Endothelial cell of umbilical vein (primary cell): ENCODE data around the gene ENTPD6.

Experiments
- EZH2 ChIP-seq: IDR thresholded peaks from 2 replicates; pipeline ENCODE4 v1.6.1; 2012; ENCODE audit warnings: borderline replicate concordance, low read depth, mild to moderate bottlenecking, moderate library complexity, low read length, inconsistent platforms; ENCODE audit not compliant: severe bottlenecking
- FOS ChIP-seq: IDR thresholded peaks from 2 replicates; pipeline ENCODE4 v1.6.1; 2011; ENCODE audit warnings: mild to moderate bottlenecking, low read length, moderate library complexity, borderline replicate concordance; ENCODE audit not compliant: insufficient read depth
- JUN ChIP-seq: IDR thresholded peaks from 2 replicates; pipeline ENCODE4 v1.6.1; 2011; ENCODE audit warnings: borderline replicate concordance, low read depth; ENCODE audit not compliant: insufficient read length, insufficient read depth
- POLR2A ChIP-seq: IDR thresholded peaks from 2 replicates; pipeline ENCODE4 v1.6.1; 2012; ENCODE audit warnings: low read depth, mild to moderate bottlenecking, control low read depth, low read length
- POLR2AphosphoS5 ChIP-seq: IDR thresholded peaks from 2 replicates; pipeline ENCODE4 v1.6.1; 2012; ENCODE audit warnings: low read depth, mild to moderate bottlenecking, control low read depth, low read length, moderate library complexity; ENCODE audit not compliant: insufficient read depth
- TF ChIP-seq, protein P1 (sequence below), 2 donors: IDR thresholded peaks; 1 replicate in 1 of 2; 2 replicates in 1 of 2; pipeline ENCODE4 v1.5.1; 2011; ENCODE audit warnings: low read length in 2 of 2, mild to moderate bottlenecking in 2 of 2, moderate library complexity in 2 of 2, control low read depth in 1 of 2, inconsistent platforms in 1 of 2, low read depth in 1 of 2; ENCODE audit not compliant: insufficient read depth in 1 of 2; ENCODE audit errors: extremely low read depth in 1 of 2

DNA sequence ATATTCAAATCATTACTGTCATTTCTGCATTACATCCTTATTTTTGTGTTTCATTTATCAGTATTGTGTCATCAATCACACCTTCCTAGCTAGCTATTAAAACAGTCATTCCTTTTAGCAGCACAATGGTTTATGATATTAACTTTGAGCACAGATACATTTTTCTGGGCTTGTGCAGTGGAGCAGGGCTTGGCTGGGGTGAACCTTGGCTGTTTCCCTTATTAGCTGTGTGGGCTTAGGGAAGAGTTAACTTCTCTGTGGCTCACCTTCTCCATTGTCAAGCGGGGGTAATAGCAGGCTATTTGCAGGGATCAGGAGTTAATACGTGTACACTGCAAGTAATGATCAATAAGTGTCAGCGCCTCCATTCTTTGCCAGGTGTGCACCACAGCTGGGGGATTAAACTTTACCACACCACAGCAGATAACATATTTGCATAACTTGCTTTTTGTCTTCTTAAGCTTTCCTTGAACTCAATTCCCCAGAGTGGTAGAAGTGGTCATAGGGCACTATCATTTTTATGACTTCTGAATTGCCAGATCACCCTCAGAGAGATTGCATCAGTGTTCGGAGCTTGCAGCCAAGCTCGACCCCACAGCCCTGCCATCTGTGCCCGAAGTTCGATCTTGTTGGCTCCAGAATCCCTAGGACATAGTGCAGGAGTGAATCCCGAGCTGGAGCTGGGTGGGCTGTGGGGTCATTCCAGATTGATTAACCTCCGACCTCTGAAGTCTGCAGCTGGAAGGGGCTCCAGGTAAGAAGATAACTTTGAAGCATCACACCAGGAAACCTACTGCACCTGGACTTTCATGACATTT lies 50.9 kb downstream of the ENTPD6 start:
- TF ChIP-seq, protein P1, sequence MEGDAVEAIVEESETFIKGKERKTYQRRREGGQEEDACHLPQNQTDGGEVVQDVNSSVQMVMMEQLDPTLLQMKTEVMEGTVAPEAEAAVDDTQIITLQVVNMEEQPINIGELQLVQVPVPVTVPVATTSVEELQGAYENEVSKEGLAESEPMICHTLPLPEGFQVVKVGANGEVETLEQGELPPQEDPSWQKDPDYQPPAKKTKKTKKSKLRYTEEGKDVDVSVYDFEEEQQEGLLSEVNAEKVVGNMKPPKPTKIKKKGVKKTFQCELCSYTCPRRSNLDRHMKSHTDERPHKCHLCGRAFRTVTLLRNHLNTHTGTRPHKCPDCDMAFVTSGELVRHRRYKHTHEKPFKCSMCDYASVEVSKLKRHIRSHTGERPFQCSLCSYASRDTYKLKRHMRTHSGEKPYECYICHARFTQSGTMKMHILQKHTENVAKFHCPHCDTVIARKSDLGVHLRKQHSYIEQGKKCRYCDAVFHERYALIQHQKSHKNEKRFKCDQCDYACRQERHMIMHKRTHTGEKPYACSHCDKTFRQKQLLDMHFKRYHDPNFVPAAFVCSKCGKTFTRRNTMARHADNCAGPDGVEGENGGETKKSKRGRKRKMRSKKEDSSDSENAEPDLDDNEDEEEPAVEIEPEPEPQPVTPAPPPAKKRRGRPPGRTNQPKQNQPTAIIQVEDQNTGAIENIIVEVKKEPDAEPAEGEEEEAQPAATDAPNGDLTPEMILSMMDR (IDR thresholded peaks at IDR 0.05; ENCODE audit: extremely low read depth in 1 of 2, insufficient read depth in 1 of 2, low read depth in 1 of 2, low read length in 2 of 2): no peak
- TF ChIP-seq POLR2A (no peak), JUN (no peak), EZH2 (no peak), POLR2AphosphoS5 (no peak), FOS (no peak)
